ENCODE data around the gene DNAH8. TPM values are rescaled to one million over a fixed set of nuclear protein-coding genes. Genes with fewer than 3 reads are reported as not detected.

Gene DNAH8
- total RNA-seq, 4 donors from 2014 or later, result under 0.01 TPM; not detected in 3

DNA sequence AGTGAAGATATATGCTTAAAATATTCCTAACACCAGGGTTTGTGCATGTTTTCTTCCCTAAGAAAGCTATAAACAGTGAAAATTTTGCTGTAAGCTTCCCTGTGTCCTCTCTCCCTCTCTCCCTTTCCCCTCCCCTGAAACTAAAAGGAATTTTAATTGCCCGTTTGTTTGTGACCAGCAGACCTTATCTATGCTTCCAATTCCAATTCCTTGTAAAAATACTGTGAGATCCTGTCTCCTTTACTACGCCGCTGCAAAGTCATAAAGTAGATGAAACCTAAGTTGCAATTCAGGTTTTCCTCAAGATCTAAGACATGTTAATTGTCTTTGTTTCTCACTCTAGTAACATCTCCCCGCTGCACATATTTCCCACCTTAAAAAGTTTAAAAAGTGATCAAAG lies 82.3 kb downstream of the DNAH8 start:
- H3K9me3 ChIP-seq, result no peaks in the 10 kb centered on the region
- H3K27me3 ChIP-seq, result peaks cover 0 to 24% (median 0%) of the 10 kb centered on the region in 4 donors
- no peaks in the 10 kb centered on the region for H3K36me3 ChIP-seq
- no peaks in the 10 kb centered on the region for H3K4me1 ChIP-seq
- TF ChIP-seq POLR2A (IDR thresholded peaks at IDR 0.05; ENCODE audit: low read depth), result no peak
- no peak for TF ChIP-seq CTCF (IDR thresholded peaks at IDR 0.05)
- TF ChIP-seq POLR2AphosphoS5 (IDR thresholded peaks at IDR 0.05), result no peak
- no peak for TF ChIP-seq EP300 (IDR thresholded peaks at IDR 0.05)
- intact Hi-C loops (cut with DNase I), result no loop called here
- no peak overlapping the region for H3K27ac ChIP-seq (replicated peaks in 1 of 4)
- H3K4me3 ChIP-seq, result no peak overlapping the region
- 70% methylated on average over 4 of the region's 4 CpGs for WGBS
- DNase-seq (ENCODE audit: extremely low spot score), result no peak

- 59% methylated on average over 2 of the region's 2 CpGs for WGBS
- Histone ChIP-seq H3K36me3 (no peaks in the 10 kb centered on the region), H3K9me3 (no peaks in the 10 kb centered on the region), H3K27me3 (peaks cover 0 to 26% (median 0%) of the 10 kb centered on the region in 4 donors), H3K27ac (replicated peaks in 1 of 4) (no peak overlapping the region), H3K4me1 (no peaks in the 10 kb centered on the region), H3K4me3 (no peak overlapping the region)
- no peak for TF ChIP-seq POLR2AphosphoS5 (IDR thresholded peaks at IDR 0.05)
- TF ChIP-seq CTCF (IDR thresholded peaks at IDR 0.05), result no peak
- TF ChIP-seq POLR2A (IDR thresholded peaks at IDR 0.05; ENCODE audit: low read depth), result no peak
- TF ChIP-seq EP300 (IDR thresholded peaks at IDR 0.05), result no peak
- intact Hi-C loops (cut with DNase I), result no loop called here
- DNase-seq (ENCODE audit: extremely low spot score), result no peak
These were observed 84.5 kb downstream of the DNAH8 start for GRCh38 chr6:38799529-38800184.

- no peak for TF ChIP-seq POLR2A (IDR thresholded peaks at IDR 0.05; ENCODE audit: low read depth)
- TF ChIP-seq EP300 (IDR thresholded peaks at IDR 0.05), result no peak
- no peak for TF ChIP-seq CTCF (IDR thresholded peaks at IDR 0.05)
- no peak for TF ChIP-seq POLR2AphosphoS5 (IDR thresholded peaks at IDR 0.05)
- H3K4me1 ChIP-seq, result no peaks in the 10 kb centered on the region
- H3K27ac ChIP-seq (replicated peaks in 1 of 4), result no peak overlapping the region
- H3K9me3 ChIP-seq, result no peaks in the 10 kb centered on the region
- whole genome bisulfite sequencing, result 58% methylated on average over 4 of the region's 4 CpGs
- H3K36me3 ChIP-seq, result no peaks in the 10 kb centered on the region
- intact Hi-C loops (cut with DNase I), result no loop called here
- H3K4me3 ChIP-seq, result no peak overlapping the region
- no peak for DNase-seq (ENCODE audit: extremely low spot score)
- peaks cover 0 to 27% (median 0%) of the 10 kb centered on the region in 4 donors for H3K27me3 ChIP-seq
These were observed 86.2 kb downstream of the DNAH8 start for GRCh38 chr6:38801305-38801704.

DNA sequence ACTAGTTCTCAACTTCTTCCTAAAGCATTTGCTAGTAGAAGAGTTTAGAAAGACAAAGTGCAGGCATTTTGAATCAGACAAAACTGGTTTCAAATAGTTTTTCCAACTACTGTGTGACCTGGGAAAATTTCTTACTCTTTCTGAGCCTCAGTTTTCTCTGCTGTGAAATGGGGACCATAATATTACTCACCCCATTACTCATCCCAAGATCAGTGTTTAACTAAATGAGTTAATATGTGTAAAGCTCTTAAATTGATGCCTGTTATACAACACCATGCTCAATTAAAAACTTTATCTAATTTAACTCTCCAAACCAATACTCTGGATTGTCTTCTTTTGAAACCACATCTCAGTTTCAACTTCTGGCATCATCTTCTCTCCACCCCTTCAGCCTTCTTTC lies 87.4 kb downstream of the DNAH8 start:
- DNase-seq (ENCODE audit: extremely low spot score), result no peak
- H3K4me1 ChIP-seq, result no peaks in the 10 kb centered on the region
- peaks cover 0 to 24% (median 0%) of the 10 kb centered on the region in 4 donors for H3K27me3 ChIP-seq
- H3K4me3 ChIP-seq, result no peak overlapping the region
- no peaks in the 10 kb centered on the region for H3K9me3 ChIP-seq
- no peak overlapping the region for H3K27ac ChIP-seq (replicated peaks in 1 of 4)
- TF ChIP-seq POLR2A (IDR thresholded peaks at IDR 0.05; ENCODE audit: low read depth) (no peak), EP300 (IDR thresholded peaks at IDR 0.05) (no peak), CTCF (IDR thresholded peaks at IDR 0.05) (no peak), POLR2AphosphoS5 (IDR thresholded peaks at IDR 0.05) (no peak)
- no peaks in the 10 kb centered on the region for H3K36me3 ChIP-seq
- intact Hi-C loops (cut with DNase I), result no loop called here

DNA sequence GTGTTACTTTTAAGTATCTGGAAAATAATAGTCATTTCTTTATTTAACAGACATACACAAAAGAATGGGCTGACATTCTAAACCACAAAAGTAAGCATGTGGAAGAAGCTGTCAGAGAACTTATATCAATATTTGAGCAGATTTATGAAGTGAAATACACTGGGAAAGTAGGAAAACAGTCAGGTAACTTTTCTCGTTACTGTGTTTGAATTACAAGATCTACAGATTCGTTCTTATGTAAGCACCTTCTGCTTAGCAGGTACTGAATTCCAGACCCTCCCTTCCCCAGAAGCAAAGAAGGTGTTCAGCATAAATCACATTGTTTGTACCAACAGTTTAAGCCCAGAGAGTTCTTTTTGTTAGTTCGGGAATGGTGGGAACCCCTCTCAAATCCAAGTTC lies 88.0 kb downstream of the DNAH8 start:
- Histone ChIP-seq H3K4me1 (no peaks in the 10 kb centered on the region), H3K4me3 (no peak overlapping the region), H3K9me3 (no peaks in the 10 kb centered on the region), H3K27me3 (peaks cover 0 to 29% (median 0%) of the 10 kb centered on the region in 4 donors), H3K27ac (replicated peaks in 1 of 4) (no peak overlapping the region), H3K36me3 (no peaks in the 10 kb centered on the region)
- intact Hi-C loops (cut with DNase I), result no loop called here
- no peak for DNase-seq (ENCODE audit: extremely low spot score)
- TF ChIP-seq EP300 (IDR thresholded peaks at IDR 0.05) (no peak), CTCF (IDR thresholded peaks at IDR 0.05) (no peak), POLR2AphosphoS5 (IDR thresholded peaks at IDR 0.05) (no peak), POLR2A (IDR thresholded peaks at IDR 0.05; ENCODE audit: low read depth) (no peak)
- WGBS, result 77% methylated on average over 3 of the region's 3 CpGs

Measured in esophagus muscularis mucosa (tissue), 4 donors.